Adrenal gland (tissue), 12 donors: ENCODE measurements around the gene FLNC. TPM values are rescaled to one million over a fixed set of nuclear protein-coding genes. Genes with fewer than 3 reads are reported as not detected.

Experiments
- DNase-seq, 7 donors: peaks; one replicate each; pipeline ENCODE4 v3.0.0-alpha.2; 2019 to 2020
- H3K27ac ChIP-seq, 5 donors: fragments of 200-600 bp; sonication (generic) in 4 of 5; 1 replicate in 3 of 5; 2 replicates in 2 of 5; pipeline versions ENCODE4 v1.5.1 to v1.8.0; 2016 to 2020; ENCODE audit warnings: mild to moderate bottlenecking in 1 of 5
- H3K27me3 ChIP-seq: fragments of 200-600 bp; 2 replicates; pipeline ENCODE4 v1.8.0; 2021
- H3K36me3 ChIP-seq, 2 donors: fragments of 200-600 bp; replicated peaks in 1 of 2; 1 replicate in 1 of 2; 2 replicates in 1 of 2; pipeline versions ENCODE4 v1.5.1 to v1.8.0; 2018 to 2022
- H3K4me1 ChIP-seq, 2 donors: fragments of 200-600 bp; replicated peaks in 1 of 2; 1 replicate in 1 of 2; 2 replicates in 1 of 2; pipeline versions ENCODE4 v1.5.1 to v1.8.0; 2018 to 2021
- H3K4me3 ChIP-seq, 4 donors: fragments of 200-600 bp; sonication (generic) in 3 of 4; one replicate each; pipeline ENCODE4 v1.5.1; 2016 to 2018
- H3K9me3 ChIP-seq, 3 donors: fragments of 200-600 bp; sonication (generic) in 1 of 3; replicated peaks in 1 of 3; 1 replicate in 2 of 3; 2 replicates in 1 of 3; pipeline versions ENCODE4 v1.5.1 to v1.8.0; 2016 to 2021
- POLR2A ChIP-seq, 2 donors: fragments of 450-650 bp; IDR thresholded peaks; one replicate each; pipeline ENCODE4 v1.6.1; 2017; ENCODE audit warnings: antibody characterized with exemption in 2 of 2, mild to moderate bottlenecking in 2 of 2, moderate library complexity in 1 of 2
- WGBS, 4 donors: extraction: QIAGEN DNeasy Blood & Tissue Kit in 2 of 4; methylation state at CpG; one replicate each; pipeline versions ENCODE4 v1.1.5 to v1.1.7; 2013 to 2017; 5-methylcytosine and 5-hydroxymethylcytosine counted together
- intact Hi-C, 2 donors: fragments of 100-400 bp; cut with DNase I; formaldehyde crosslinking; loops; one replicate each; pipeline versions ENCODE4 v1.14.1 to v1.15.0; 2022 to 2023
- polyA plus RNA-seq, 3 donors: library from polyadenylated mRNA; stranded (reverse); fragments of 200-250 nt in 2 of 3; fragments of 350-450 nt in 1 of 3; fragmentation: Illumina TruSeq in 1 of 3; extraction: RNeasy Lipid Tissue Mini Kit (QIAGEN cat#74804) in 1 of 3; gene quantifications; one replicate each; pipeline ENCODE4 v1.2.3, GENCODE V29; 2013 to 2014
- total RNA-seq, 9 donors: library from RNA; depleted of rRNA in 4 of 9; stranded (reverse); fragments of >200 nt in 4 of 9; fragments of 120-200 nt in 1 of 9; fragmentation: NEBNext Ultra II Directional in 1 of 9; extraction: Animal tissue kit (Norgen Biotek cat#: 25700) in 1 of 9; gene quantifications; one replicate each; pipeline versions ENCODE4 v1.1.0 to v1.2.4, GENCODE V29; 2013 to 2023
- TF ChIP-seq, protein P1 (sequence below), 6 experiments: fragments of 450-650 bp in 4 of 6; fragments of 200-600 bp in 2 of 6; sonication (generic) in 1 of 6; IDR thresholded peaks; 1 replicate in 5 of 6; 2 replicates in 1 of 6; pipeline versions ENCODE4 v1.5.1 to v1.8.0; 2016 to 2021; ENCODE audit warnings: antibody characterized with exemption in 6 of 6, mild to moderate bottlenecking in 2 of 6, moderate library complexity in 1 of 6
- donor health status: healthy with polysubstance abuse.
- donor health status: Bipolar disorder and iron deficiency.
- donor health status: DM: yes; HTN: yes; CAD: no.
- donor health status: DM: no; HTN: no; CAD: no.
- donor health status: DM: no; HTN: no; CAD: no.
- donor health status: DM: yes; HTN: yes; CAD: no.

The FLNC gene
- total and polyA plus RNA-seq, 12 donors: 0.66 to 7.3 (median 2.5) TPM

DNA sequence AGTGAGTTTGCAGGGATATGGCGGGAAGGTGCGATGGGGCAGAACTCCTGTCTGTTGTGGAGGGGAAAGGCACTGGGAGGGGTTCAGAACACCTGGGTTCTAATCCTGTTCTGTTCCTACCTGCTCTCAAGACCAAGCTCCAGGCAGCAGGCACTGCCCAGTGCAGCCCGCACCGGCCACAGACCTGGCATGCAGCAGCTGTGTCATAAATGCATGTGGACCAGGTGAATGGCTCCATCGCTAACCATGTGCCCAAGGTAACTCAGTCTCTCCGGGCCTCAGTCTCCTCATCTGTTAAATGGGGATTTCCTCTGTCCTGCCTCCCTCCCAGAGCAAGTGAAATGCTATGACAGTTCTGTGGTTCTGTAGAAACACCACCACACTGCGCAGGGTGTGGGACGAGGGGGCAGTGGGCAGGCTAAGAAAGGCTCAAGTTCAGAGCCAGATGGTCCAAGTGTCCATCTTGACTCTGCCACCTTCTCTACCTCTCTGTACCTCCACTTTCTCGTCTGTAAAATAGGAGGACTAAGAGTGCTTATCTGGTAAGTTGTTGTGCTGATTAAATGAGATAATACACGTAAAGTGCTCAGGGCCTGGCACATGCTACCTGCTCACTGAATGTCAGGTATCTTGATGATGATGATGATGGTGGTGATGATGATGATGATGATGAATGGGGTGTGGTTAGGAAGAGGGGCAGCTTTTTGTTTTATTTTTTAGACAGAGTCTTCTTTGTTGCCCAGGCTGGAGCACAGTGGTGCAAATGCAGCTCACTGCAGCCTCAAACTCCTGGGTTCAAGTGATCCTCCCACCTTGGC is 55.4 kb downstream of the FLNC start:
- DNase-seq: no peak
- TF ChIP-seq, protein P1, sequence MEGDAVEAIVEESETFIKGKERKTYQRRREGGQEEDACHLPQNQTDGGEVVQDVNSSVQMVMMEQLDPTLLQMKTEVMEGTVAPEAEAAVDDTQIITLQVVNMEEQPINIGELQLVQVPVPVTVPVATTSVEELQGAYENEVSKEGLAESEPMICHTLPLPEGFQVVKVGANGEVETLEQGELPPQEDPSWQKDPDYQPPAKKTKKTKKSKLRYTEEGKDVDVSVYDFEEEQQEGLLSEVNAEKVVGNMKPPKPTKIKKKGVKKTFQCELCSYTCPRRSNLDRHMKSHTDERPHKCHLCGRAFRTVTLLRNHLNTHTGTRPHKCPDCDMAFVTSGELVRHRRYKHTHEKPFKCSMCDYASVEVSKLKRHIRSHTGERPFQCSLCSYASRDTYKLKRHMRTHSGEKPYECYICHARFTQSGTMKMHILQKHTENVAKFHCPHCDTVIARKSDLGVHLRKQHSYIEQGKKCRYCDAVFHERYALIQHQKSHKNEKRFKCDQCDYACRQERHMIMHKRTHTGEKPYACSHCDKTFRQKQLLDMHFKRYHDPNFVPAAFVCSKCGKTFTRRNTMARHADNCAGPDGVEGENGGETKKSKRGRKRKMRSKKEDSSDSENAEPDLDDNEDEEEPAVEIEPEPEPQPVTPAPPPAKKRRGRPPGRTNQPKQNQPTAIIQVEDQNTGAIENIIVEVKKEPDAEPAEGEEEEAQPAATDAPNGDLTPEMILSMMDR (IDR thresholded peaks at IDR 0.05): no peak
- no peak for TF ChIP-seq POLR2A (IDR thresholded peaks at IDR 0.05)
- no peaks in the 10 kb centered on the region for H3K4me1 ChIP-seq
- no peaks in the 10 kb centered on the region for H3K27me3 ChIP-seq
- intact Hi-C loops: no loop called here
- no peak overlapping the region for H3K27ac ChIP-seq
- 80 to 92% (median 85%) methylated on average over 9 to 10 of the region's 10 CpGs for WGBS, 4 donors
- no peaks in the 10 kb centered on the region for H3K9me3 ChIP-seq
- H3K4me3 ChIP-seq: no peak overlapping the region
- H3K36me3 ChIP-seq: no peaks in the 10 kb centered on the region

DNA sequence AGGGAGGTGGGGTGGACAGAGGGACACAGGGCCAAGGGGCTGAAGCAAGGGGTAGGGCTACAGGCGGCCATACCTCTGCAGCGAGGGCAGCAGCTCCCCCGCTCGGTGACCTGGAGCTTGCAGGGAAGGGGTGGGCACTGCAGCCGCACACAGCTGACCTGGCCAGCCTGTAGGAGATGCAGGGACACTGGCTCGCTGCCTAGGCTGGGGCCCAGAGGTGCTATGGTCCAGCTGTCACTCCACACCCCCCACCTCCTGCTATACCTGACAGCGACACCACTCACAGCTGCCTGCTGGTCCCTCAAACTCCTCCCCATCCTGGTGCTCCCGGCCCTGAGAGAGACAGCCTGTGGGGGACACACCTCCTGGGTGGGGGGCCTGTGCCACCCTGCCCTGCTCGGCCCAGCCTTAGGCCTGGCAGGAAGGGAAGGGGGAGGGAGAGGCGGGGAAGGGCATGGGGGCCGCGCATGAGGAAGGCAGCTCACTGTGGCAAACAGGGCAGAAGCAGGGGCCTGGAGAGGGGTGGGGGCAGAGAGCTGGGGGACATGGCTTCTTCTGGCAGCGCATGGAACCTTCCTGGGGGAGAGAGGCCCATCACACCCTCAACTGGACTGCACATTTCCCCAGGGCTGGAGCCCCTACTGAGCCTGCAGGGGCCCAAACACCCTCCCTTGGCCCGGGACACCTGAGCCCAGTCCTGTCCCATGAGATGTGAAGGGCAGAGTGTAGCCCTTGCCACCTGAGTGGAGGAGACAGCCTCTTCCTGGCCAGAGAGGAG is 56.4 kb downstream of the FLNC start:
- Histone ChIP-seq H3K36me3 (no peaks in the 10 kb centered on the region), H3K9me3 (no peaks in the 10 kb centered on the region), H3K4me1 (no peaks in the 10 kb centered on the region), H3K27me3 (peaks cover 10% of the 10 kb centered on the region), H3K27ac (no peak overlapping the region), H3K4me3 (no peak overlapping the region)
- DNase-seq: no peak
- intact Hi-C loops: no loop called here
- TF ChIP-seq, protein P1 (IDR thresholded peaks at IDR 0.05): no peak
- TF ChIP-seq POLR2A (IDR thresholded peaks at IDR 0.05): no peak
- 56 to 81% (median 70%) methylated on average over 6 to 14 of the region's 14 CpGs for WGBS, 4 donors

- 86 to 91% (median 88%) methylated on average over 6 to 7 of the region's 7 CpGs for WGBS, 4 donors
- DNase-seq: no peak
- intact Hi-C loops: no loop called here
- no peaks in the 10 kb centered on the region for H3K9me3 ChIP-seq
- no peaks in the 10 kb centered on the region for H3K4me1 ChIP-seq
- no peak overlapping the region for H3K4me3 ChIP-seq
- H3K27ac ChIP-seq: no peak overlapping the region
- H3K27me3 ChIP-seq: peaks cover 12% of the 10 kb centered on the region
- TF ChIP-seq, protein P1 (IDR thresholded peaks at IDR 0.05): no peak
- TF ChIP-seq POLR2A (IDR thresholded peaks at IDR 0.05): no peak
- no peaks in the 10 kb centered on the region for H3K36me3 ChIP-seq
These were observed 57.2 kb downstream of the FLNC start for GRCh38 chr7:128887169-128888038.
